HG03135 (cell line): ENCODE results near the gene JARID2.

ENCODE experiments used
- ATAC-seq: cut with Tn5 transposase; IDR thresholded peaks from one replicate; pipeline ENCODE4 v1.9.1; 2021; ENCODE audit warnings: mild to moderate bottlenecking, moderate library complexity; ENCODE audit not compliant: unreplicated experiment

JARID2 gene

GRCh38 chr6:15553031-15553430, 307.2 kb downstream of the JARID2 start:
- no peak for ATAC-seq

DNA sequence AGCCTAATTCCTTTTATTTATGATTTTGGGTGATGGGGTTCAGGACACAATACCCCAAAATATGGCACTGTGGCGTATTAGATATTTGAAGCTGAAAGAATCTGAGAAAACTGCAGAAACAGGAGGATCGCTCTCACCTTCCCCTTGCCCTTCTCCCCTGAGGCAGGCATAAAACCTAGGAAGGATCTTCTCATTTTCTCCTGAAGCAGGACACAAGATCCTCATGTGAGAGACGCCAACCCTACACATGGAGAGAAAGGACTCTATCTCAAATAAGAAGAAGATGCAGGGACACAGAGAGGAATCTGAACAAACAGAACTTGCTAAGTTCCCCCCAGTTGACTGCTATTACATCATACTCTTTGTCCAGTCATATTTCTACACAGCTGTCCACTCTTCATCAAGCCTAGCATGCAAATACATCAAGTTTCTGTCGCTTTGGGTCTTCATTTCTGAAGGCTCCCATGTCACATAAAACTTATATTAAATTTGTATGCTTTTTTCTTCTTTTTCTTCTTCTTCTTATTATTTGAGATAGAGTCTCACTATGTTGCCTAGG, 307.9 kb downstream of the JARID2 start:
- ATAC-seq: no peak

DNA sequence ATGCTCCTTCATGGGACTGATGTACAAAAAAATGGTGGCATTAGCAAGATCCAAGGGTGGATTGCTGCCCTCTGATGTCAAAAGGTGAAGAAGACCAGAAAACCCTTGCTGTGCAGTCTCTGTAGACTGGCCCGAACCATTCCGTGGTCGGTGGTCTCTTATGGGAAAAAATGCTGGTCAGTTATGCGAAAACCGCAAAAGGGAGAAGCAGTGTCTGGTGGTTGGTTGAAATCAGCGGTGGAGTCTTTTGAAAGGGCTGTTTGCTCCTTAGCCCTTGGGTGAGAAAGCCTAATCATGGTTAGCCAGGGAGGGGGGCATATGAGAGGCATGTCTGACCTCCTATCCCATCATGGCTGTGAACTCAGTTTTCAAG, 308.8 kb downstream of the JARID2 start:
- no peak for ATAC-seq

- no peak for ATAC-seq
Measured at GRCh38 chr6:15555101-15556038, 309.5 kb downstream of the JARID2 start.

DNA sequence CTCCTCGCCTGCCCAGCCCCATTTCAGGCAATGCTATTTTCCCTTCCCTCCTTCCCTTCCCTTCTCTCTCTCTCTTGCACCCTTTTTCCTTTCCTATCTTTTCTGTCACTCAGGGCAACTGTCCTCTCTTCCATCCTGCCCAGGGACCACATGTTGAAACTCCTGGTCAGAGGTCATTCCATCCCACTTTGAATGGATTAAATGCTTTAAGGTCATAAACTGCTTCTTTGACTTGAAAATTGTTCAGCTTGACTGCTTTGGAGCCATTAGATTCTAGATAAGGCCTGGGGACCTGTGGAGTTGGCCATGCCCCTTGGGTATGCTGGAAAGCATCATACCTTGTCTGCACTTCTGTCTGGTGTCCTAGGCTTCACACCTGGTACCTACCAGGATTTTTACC, 310.8 kb downstream of the JARID2 start:
- ATAC-seq: no peak

DNA sequence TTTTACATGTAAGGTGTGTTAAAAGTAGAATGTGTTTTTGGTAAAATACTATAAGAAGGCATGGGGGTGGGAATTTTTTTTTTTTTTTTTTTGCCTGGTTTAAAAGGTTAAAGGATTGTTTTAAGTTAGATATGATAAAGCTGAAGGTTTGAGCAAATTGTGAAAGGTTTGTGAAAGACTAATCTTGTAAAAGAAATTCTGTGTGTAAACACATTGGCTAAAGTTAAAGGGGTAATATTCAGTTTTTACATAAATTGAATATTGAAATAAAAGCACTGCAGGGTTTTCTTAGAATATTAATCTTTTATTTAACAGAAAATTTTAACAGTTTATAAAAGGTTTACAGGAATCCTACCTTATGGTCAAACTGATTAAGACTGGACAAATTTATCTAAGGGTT, 311.3 kb downstream of the JARID2 start:
- no peak for ATAC-seq

GRCh38 chr6:15560713-15561112, 314.8 kb downstream of the JARID2 start:
- ATAC-seq: no peak

GRCh38 chr6:15561447-15562199, 315.8 kb downstream of the JARID2 start:
- no peak for ATAC-seq

GRCh38 chr6:15562977-15563376, 317.1 kb downstream of the JARID2 start:
- ATAC-seq: no peak

DNA sequence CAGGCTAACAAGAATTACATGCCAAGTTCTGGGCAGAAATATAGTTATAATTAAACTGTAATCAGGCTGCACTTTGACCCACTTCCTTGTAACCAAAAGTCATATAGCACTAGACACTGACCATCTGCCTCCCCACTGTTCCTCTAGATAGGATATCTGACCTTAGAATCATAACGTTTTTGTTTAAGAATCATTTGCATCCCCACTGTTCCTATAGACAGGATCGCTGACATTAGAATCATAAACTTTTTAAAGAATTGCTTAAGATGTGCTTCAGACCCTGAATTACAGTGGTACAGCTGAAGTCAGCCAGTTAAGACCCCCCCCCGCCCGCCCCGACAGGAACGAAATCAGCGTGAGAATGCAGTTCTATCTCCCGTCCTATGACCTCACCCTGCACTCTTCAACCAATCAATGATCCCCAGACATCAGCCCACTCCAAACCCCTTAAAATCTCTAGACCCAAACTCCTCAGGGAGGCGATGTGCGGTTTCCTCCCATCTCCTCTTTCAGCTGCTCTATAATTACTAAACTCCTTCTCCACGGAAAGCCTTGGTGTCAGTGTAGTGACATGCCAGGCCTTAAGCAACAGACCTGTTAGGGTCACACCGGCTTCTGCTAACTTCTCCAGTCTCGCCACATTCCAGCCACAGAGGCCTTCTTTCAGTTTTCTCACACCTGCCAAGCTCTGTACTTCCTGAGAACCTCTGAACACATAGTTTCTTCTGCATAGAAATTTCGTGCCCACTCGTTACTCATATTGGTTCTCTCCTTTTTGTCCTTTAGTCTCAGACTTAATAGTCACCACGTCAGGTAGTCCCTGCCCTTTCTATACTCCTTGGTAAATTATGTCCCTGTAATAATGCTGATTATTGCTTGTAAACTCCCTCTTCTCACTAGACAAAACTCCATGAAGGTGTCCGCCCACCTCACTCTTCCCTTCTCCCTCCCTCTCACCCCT, 323.4 kb downstream of the JARID2 start:
- ATAC-seq: no peak

DNA sequence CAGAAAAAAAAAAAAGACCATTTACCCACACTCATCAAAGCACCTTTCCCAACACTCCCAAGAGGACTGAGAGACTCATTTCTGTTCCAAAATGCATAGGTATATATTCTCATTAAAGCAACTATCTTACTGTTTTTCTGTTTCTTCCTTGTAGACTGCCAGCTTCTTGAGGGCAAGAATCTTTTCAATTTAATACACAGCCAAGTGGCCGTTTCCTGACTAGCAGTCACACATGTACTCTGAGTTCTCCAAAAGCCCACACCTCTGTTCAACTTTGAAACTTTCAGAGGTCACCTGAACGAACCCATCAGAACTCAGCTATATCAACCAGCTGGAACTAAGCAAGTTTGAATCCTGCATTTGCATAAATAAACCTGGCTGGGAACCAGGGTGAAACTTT, 324.3 kb downstream of the JARID2 start:
- ATAC-seq: no peak
